HG02884 (cell line): ENCODE measurements around the gene POLR2B.
"Not testable (repeated sequence)": the region's sequence is repeated elsewhere in the genome, so short reads cannot be mapped to it uniquely, and the experiment has no call there.

ENCODE experiments used
- ATAC-seq: cut with Tn5 transposase; IDR thresholded peaks from one replicate; pipeline ENCODE4 v1.9.1; 2021; ENCODE audit warnings: mild to moderate bottlenecking, moderate library complexity; ENCODE audit not compliant: unreplicated experiment

POLR2B gene

GRCh38 chr4:56986192-56986591 lies 7.5 kb downstream of the POLR2B start:
- ATAC-seq, result no peak

- ATAC-seq, result no peak
These were observed 8.3 kb downstream of the POLR2B start for GRCh38 chr4:56986952-56987351.

GRCh38 chr4:56990109-56990905 lies 11.6 kb downstream of the POLR2B start:
- no peak for ATAC-seq

GRCh38 chr4:56995525-56995924 lies 16.8 kb downstream of the POLR2B start:
- no peak for ATAC-seq

GRCh38 chr4:56999751-57000150 lies 21.1 kb downstream of the POLR2B start:
- ATAC-seq, result no peak

GRCh38 chr4:57013543-57014120 lies 34.9 kb downstream of the POLR2B start:
- ATAC-seq, result no peak

- no peak for ATAC-seq
These were observed 40.3 kb downstream of the POLR2B start for GRCh38 chr4:57018980-57019379.

GRCh38 chr4:57020467-57021101 lies 41.9 kb downstream of the POLR2B start:
- ATAC-seq, result no peak

GRCh38 chr4:57023104-57023503 lies 44.4 kb downstream of the POLR2B start:
- ATAC-seq, result no peak

GRCh38 chr4:57034520-57034919 lies 55.8 kb downstream of the POLR2B start:
- no peak for ATAC-seq

- ATAC-seq, result peak; percentile 65
These were observed 59.4 kb downstream of the POLR2B start for GRCh38 chr4:57037982-57038604.

- ATAC-seq, result no peak
These were observed 60.6 kb downstream of the POLR2B start for GRCh38 chr4:57039345-57039744.

GRCh38 chr4:57040510-57040909 lies 61.8 kb downstream of the POLR2B start:
- no peak for ATAC-seq

GRCh38 chr4:57041020-57041419 lies 62.3 kb downstream of the POLR2B start:
- ATAC-seq, result no peak

GRCh38 chr4:57042711-57043169 lies 64.0 kb downstream of the POLR2B start:
- ATAC-seq, result no peak

- no peak for ATAC-seq
These were observed 64.9 kb downstream of the POLR2B start for GRCh38 chr4:57043347-57044251.

GRCh38 chr4:57044279-57044678 lies 65.6 kb downstream of the POLR2B start:
- ATAC-seq, result no peak

- ATAC-seq, result no peak
These were observed 66.3 kb downstream of the POLR2B start for GRCh38 chr4:57044996-57045395.

- ATAC-seq, result not testable (repeated sequence)
These were observed 68.3 kb downstream of the POLR2B start for GRCh38 chr4:57047046-57047445.

GRCh38 chr4:57048590-57049304 lies 70.1 kb downstream of the POLR2B start:
- ATAC-seq, result no peak
